Measurements from ENCODE around the gene LRRN2.

The LRRN2 gene

GRCh38 chr1:204662530-204662929, 23.0 kb downstream of the LRRN2 start:
- no peak for DNase-seq (ENCODE audit: low read depth)

GRCh38 chr1:204660509-204660908, 25.0 kb downstream of the LRRN2 start:
- no peak for DNase-seq (ENCODE audit: low read depth)

- DNase-seq (ENCODE audit: low read depth): no peak
Measured at GRCh38 chr1:204659056-204659455, 26.5 kb downstream of the LRRN2 start.

- DNase-seq (ENCODE audit: low read depth): no peak
Measured at GRCh38 chr1:204658295-204658694, 27.2 kb downstream of the LRRN2 start.

GRCh38 chr1:204653590-204654340, 31.8 kb downstream of the LRRN2 start:
- no peak for DNase-seq (ENCODE audit: low read depth)

- no peak for DNase-seq (ENCODE audit: low read depth)
Measured at GRCh38 chr1:204652497-204652896, 33.0 kb downstream of the LRRN2 start.

GRCh38 chr1:204651843-204652421, 33.6 kb downstream of the LRRN2 start:
- no peak for DNase-seq (ENCODE audit: low read depth)

- DNase-seq (ENCODE audit: low read depth): no peak
Measured at GRCh38 chr1:204650911-204651570, 34.5 kb downstream of the LRRN2 start.

GRCh38 chr1:204649721-204650521, 35.6 kb downstream of the LRRN2 start:
- DNase-seq (ENCODE audit: low read depth): no peak

GRCh38 chr1:204648576-204648975, 37.0 kb downstream of the LRRN2 start:
- DNase-seq (ENCODE audit: low read depth): no peak

- DNase-seq (ENCODE audit: low read depth): no peak
Measured at GRCh38 chr1:204647805-204648153, 37.8 kb downstream of the LRRN2 start.

- DNase-seq (ENCODE audit: low read depth): no peak
Measured at GRCh38 chr1:204647114-204647804, 38.3 kb downstream of the LRRN2 start.

GRCh38 chr1:204645666-204646065, 39.9 kb downstream of the LRRN2 start:
- DNase-seq (ENCODE audit: low read depth): no peak

- DNase-seq (ENCODE audit: low read depth): no peak
Measured at GRCh38 chr1:204645251-204645650, 40.3 kb downstream of the LRRN2 start.

GRCh38 chr1:204643503-204643902, 42.0 kb downstream of the LRRN2 start:
- no peak for DNase-seq (ENCODE audit: low read depth)

- no peak for DNase-seq (ENCODE audit: low read depth)
Measured at GRCh38 chr1:204641936-204642335, 43.6 kb downstream of the LRRN2 start.

- DNase-seq (ENCODE audit: low read depth): no peak
Measured at GRCh38 chr1:204641455-204641854, 44.1 kb downstream of the LRRN2 start.

- no peak for DNase-seq (ENCODE audit: low read depth)
Measured at GRCh38 chr1:204640578-204640977, 45.0 kb downstream of the LRRN2 start.

- no peak for DNase-seq (ENCODE audit: low read depth)
Measured at GRCh38 chr1:204634260-204634910, 51.2 kb downstream of the LRRN2 start.

GRCh38 chr1:204633665-204634064, 51.9 kb downstream of the LRRN2 start:
- DNase-seq (ENCODE audit: low read depth): no peak

GRCh38 chr1:204630132-204630905, 55.2 kb downstream of the LRRN2 start:
- DNase-seq (ENCODE audit: low read depth): no peak
